HG03520 (cell line): ENCODE data around the gene PPP5C.

Experiments used
- ATAC-seq: cut with Tn5 transposase; IDR thresholded peaks from one replicate; pipeline ENCODE4 v1.9.1; 2021; ENCODE audit warnings: mild to moderate bottlenecking, moderate library complexity; ENCODE audit not compliant: unreplicated experiment

PPP5C gene

DNA sequence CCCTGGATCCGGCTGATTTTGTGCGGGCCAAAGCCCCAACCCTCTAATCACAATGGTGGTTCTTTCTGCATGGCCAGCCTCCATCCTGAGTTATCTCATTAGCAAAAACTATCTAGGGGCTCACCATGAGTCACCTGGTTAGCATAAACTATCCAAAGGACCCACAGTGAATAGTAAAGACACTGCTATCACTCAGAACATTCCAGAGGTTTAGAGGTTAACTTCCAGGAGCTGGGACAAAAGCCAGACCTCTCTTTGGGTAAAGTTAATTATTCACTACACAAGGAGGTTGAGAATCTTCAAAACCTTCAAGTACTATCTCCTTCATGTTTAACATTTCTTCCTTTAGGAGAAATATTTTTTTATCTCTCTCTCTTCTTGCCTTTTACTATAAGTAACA is 18.8 kb upstream of the PPP5C start:
- ATAC-seq, result no peak

DNA sequence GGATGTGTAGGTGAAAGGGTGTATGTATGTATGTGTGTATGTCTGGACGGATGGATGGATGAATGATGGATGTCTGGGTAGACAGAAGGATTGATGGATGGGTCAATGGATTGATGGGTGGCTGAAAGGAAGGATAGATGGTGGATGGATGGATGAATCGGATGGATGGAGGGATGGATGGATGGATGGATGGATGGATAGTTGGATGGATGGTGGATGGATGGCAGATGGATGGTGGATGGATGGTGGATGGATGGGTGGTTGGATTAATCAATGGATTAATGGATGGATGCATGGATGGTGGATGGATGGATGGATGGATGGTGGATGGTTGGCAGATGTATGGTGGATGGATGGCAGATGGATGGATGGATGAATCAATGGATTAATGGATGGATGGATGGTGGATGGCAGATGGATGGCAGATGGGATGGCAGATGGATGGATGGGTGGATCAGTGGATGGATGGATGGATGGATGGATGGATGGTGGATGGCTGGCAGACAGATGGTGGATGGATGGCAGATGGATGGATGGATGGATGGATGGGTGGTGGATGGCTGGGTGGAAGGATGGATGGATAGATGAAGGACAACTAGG is 16.5 kb upstream of the PPP5C start:
- ATAC-seq, result no peak

DNA sequence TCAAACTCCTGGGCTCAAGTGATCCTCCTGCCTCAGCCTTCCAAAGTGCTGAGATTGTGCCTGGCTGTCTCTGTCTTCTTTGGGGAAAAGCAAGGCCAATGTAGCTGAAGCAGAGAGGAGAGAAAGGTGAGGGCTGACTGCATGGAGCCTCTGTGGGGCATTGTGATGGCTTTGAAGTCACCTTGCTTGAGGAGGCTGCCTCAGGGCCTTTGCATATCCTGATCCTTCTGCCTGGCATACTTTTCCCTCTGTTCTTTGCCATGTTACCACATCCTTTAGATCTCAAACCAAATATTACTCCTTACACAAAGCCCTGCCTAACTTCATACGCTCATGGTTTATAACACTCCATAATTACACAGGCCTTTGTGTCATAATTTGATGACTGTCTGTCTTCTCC is 9.4 kb upstream of the PPP5C start:
- no peak for ATAC-seq

DNA sequence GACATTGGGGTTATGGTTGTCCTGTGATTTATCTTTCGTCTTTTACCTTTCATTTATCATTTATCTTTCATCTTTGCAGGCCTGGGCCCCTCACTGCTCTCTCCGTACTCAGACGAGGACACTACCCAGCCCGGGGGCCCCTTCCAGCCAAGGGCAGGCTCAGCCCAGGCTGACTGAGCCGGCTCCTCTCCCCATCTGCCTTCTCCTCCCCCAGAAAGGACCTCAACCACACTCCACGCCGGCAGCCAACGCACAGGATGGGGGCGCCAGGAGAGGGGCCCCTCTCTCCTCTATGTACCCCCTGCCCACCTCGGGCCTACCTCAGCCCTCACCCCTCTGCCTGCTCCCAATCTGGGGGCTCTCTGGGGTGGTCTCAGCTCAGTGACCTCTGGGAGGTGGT is 7.4 kb upstream of the PPP5C start:
- ATAC-seq, result no peak

DNA sequence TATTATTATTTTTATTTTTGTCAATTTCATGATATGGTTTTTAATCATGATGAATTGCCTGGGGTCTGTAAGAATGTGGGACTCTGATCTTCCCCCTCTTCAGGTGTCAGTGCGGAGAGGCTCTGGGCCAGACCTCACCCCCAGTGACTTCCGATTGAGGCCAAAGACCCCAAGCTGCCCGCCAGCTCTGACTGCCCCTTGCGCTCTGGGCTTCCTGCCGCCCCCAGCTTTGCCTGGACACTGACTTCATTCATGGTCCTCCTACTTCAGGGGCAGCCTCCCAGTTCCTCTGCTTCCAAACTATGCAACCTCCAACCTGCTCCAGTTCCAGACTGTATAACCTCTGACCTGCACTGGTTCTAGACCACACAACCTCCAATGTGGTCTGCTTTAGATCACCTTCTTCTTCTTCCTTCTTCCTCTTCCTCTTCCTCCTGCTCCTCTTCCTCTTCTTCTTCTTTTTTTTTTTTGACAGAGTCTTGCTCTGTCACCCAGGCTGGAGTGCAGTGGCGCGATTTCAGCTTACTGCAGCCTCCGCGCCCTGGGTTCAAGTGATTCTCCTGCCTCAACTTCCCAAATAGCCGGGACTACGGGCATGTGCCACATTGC is 6.7 kb upstream of the PPP5C start:
- ATAC-seq, result no peak

DNA sequence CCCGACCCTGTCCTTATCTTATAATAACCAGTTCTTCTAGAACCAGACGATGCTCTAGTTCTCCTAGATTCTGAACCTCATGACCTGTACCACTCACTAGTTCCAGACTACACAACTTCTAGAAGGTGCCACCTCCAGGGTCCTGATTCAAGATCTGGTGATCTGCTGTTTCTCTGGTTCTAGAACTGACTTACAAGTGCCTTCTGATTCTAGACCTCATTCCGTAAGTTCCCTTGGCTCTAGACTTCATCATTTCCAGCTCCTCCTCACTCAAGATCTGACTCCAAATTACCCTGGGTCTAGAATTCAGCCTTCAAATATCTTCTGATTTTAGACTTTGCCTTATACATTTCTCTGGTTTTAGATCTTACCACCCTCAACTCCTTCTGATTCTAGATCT is 5.0 kb upstream of the PPP5C start:
- ATAC-seq, result no peak

DNA sequence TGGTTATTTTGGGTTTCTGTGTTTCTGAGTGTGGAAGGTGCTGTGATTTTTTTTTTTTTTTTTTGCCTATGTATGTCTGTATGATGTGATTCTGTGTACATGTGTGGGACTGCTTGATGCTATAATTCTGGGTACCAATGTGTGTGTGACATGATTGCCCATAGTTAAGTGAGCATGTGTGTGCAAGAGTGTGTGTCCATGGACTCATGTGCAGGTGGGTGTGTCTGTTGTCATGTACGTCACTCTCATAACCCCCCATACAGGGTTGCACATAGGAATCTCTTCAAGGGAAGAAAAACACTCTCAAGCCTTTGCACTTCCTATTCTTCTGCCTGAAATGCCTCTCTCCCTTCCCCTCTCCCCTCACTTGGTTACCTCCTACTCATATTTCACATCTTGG is 2.5 kb upstream of the PPP5C start:
- no peak for ATAC-seq

DNA sequence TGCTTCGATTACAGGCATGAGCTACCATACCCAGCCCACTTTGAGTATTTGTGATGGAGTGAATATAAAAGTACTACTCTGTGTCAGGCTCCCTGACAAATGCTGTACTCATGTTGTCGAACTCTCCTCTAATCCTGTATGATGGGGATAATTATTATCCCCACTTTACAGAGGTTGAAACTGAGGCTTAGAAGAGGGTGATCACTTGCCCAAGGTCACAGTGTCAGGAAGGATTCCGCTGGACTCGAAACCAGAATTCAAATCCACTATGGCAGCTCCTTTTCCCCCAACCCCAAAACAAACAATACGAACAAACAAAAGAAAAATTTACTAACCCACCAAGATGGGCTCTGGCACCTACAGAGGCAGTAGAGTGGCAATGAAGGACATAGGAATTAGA is 1.7 kb upstream of the PPP5C start:
- ATAC-seq, result no peak

DNA sequence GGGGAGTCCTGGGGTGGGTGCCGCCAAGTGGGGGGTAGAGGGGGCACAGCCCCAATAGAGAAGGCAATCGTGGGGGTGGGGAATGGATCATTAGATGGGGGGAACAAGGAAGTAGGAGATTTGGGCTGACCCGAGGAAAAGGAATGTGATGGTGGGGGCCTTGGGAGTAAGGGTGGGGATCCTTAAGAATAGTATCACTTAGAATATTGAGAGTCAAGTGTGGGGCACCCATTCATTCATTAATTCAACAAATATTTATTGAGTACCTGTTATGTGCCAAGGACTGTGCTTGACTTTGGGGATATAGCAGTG is 641 bp downstream of the PPP5C start:
- ATAC-seq, result no peak

DNA sequence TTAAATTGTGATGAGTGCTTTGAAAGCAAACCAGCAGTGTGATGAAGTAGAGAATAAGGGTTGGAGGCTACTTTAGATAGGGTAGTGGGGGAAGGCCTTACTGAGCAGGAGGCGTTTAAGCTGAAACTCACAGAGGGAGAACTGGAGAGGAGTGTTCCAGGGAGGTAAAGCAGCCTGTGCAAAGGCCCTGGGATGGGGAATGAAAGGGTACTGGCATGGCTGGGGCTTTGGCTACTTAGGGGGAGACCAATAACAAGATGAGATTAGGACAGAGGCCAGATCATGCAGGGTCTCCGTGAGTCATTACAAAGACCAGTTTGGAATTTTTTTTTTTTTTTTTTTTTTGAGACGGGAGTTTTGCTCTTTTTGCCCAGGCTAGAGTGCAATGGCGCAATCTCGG is 1.1 kb downstream of the PPP5C start:
- no peak for ATAC-seq

DNA sequence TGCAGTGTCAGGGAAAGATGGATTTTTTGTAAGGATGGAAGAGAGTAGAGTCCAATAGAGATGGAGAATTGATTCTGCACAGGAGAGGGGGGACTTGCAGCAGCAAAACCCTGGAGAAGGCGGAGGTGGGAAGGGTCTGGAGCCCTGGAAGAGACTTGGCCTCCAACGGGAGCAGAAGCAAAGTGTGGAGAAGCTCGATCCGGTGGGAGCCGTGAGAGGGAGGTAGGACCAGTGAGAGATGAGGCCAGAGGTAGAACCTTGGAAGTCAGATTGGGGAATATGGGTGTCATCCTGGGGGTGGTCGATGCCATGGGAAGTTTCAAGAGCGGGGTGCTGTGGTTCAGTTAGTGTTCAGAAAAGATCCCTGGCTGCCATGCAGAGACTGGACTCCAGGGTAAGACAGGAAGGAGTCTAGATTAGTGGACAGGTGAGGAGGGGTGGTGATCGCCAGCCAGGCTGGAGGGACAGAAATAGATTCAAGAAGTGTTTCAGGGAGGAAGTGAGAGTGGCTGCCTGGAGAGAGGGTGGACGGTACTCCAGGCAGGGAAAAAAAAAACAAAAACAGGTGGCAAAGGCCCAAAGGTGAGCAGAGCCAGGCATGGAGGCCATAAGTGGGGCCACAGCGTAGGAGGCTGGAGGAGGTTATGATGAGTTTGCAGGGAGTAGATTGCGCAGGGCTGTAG is 2.6 kb downstream of the PPP5C start:
- no peak for ATAC-seq

DNA sequence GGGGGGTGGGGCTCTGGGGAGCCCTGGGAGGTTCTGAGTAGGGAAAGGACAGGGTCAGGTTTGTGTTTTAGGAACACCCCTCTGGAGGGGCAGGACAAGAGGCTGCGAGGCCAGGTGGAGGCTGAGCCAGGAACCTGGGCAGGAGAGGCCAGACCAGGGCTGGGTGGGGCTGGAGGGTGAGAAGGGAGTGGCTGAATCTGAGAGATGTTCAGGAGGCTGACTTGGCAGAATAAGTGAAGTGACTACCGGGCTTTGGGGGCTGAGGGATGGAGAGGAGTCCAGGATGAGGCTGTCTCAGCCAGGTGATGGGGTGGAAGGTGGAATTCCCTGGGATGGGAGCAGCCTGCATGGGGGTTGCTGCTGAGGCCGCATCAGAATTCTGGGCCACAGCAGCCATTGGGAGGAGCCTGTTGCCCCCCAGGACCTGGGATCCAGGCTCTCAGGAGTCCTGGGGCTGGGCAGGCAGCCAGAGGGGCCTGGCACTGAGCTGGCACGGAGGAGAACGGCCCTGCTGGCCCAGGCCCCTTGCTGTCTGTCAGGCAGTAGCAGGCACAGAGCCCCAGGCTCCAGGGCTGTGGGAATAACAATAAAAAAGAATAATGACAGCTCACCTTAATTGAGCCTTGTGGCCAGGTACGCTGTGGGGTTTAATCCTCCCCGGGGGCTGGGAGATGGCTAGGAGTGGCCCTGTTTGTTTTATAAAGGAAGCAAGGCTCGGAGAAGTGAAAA is 3.3 kb downstream of the PPP5C start:
- ATAC-seq, result no peak

DNA sequence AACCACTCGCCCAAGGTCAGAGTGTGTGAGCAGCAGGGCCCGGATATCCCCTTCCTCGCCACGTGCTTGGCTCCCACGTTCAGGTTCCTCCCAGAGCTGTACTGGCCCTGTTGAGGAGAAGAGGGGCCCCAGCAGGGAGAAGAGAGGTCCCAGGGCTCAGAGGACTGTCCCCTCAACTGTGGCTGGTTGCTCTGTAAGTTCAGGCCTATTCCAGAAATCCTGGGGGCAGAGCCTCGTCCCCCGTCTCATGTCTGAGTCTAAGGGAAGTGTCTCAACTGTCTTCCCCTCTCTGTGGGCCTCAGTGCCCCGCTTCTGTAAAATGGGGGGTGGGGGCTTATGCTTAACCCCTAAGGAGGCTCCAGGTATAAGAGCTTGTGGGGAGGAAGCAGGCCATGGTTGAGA is 3.9 kb downstream of the PPP5C start:
- no peak for ATAC-seq

DNA sequence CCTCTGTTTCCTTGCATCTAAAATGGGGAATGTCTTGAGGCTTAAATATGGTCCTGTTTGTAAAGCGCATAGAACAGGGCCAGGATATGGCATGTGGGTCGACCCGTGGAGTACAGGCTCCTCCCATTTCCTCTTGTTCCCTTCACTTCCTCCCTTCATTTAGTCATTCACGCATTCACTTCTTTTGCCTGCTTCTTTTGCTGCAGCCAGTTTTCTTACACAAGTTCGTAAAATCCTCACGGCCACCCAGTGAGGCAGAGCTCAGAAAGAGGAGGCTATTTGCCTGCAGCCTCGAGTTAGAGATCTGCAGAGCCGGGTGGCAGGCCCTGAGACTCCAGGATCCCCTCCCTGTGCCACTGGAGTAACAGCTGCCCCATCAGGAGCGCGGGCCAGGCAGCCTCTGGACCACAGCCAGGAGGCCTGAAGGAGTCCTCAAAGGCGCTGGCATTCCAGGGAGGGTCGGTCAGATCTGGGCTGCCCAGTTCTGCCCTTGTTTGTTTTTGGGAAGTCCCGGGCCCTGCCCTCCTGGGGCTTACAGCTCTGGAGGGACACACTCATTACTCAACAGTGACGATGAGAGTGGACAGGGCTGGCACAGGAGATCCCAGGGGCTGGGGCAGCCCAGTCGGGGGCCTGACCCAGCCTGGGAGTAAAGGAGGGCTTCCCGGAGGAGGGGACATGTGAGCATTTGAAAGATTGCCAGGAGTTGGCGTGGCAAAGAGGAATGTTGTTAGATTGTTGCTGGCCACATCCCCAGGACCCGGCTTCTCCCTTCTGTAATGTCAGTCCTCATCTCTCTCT is 4.6 kb downstream of the PPP5C start:
- no peak for ATAC-seq

DNA sequence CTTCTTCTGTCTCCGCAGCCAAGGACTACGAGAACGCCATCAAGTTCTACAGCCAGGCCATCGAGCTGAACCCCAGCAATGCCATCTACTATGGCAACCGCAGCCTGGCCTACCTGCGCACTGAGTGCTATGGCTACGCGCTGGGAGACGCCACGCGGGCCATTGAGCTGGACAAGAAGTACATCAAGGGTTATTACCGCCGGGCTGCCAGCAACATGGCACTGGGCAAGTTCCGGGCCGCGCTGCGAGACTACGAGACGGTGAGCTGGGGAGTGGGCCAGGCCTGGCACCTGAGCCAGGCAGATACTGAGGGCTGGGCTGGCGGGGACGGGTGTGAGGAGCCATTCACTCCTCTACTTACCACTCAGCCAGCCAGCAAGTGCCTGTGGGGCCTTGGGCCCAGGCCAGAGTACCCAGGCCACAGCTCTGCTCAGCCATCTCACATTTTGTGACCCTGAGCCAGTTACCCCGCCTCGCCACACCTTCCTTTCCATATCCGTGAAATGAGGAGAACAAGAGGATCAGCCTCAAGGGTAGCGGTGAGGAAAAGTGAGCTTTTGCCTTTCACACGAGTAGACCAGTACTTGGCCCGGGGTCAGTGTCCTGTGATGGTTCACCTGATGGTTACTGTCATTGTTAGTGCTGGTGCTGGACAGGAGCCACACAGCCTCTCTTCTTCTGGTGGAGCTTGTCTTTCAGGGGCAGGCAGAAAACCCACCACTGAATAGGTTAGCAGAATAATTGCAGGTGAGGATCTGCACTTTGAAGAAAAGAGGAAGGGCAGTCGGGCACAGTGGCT is 7.0 kb downstream of the PPP5C start:
- no peak for ATAC-seq

DNA sequence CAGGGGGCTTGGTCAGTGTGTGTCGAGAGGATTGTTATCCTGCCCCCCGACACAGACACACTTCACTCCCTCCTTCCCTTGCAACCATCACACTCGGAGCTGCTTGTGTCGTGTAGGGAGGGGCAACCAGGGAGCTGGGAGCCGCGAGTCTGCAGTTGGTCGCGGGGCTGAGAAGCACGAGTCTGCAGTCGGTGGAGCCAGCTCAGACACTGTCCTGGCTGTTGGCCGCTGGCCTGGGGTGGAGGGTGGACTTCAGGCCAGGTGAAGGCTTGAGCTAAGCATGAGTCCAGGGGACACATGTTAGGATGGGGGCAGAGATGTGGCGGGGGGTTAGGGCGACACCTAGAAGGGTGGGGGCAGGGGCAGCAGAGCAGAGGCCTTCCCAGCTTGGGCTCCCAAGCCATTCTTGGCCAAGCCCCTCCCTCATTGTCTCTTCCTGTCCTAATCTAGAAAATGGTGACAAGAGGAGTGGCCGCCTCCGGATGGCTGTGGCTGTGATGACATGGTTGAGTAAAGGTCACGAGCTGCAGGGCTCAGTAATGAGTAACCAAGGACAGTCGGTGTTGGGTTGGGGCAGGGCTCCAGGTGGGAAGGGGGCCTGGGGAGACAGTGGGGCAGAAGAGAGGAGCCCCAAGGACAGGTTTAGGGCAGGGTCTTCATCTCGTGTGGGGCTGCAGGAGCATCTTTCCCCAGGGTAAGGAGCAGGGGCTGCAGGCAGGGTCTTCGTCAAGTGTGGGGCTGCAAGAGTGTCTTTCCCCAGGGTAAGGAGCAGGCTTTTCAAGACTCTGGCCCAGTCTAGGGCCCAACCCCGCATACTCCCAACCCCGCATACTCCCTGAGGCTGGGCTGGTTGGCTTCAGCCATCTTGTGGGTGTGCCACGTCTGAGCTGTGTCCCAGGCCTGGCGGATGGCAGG is 8.6 kb downstream of the PPP5C start:
- ATAC-seq, result no peak

DNA sequence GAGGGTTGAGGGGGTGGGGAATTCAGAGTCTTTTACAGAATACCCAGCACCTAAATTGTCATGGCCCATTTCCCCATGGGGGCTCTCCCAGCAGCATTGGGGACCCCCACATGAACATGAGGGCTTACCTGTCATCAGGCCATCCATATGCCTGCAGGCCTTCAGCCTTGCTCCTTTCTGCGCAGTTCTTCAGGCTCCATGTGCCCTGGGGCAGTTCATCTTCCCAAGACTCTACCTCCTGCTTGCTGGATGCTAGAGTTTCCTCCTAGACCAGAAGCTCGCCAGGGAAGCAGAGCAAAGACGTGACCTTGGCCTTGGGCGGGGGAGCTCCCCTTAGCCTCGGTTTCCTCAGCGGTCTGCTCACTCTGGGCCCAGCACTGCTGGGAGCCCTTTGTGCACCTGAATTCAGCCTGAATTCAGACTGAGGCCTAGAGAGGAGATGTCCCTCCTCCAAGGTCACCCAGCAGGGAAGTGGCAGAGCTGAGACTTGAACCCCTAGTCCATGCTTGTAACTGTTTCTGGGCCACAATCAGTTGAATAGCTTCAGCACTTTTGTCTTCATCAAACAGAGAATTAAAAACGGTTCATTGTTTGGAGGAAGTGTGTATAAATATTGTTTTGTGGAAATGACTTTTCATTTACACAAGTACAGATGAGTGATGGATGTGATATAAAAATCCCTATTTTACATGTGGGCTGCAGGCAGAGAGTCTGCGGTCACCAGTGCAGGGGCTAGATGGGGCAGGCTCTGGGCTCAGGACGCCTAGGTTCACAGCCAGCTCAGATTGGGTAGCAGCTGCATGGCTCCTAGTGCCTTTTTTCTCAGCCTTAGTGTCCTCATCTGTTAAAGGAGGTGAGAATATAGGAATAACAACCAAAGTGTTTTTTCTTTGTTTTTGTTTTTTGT is 9.5 kb downstream of the PPP5C start:
- no peak for ATAC-seq

DNA sequence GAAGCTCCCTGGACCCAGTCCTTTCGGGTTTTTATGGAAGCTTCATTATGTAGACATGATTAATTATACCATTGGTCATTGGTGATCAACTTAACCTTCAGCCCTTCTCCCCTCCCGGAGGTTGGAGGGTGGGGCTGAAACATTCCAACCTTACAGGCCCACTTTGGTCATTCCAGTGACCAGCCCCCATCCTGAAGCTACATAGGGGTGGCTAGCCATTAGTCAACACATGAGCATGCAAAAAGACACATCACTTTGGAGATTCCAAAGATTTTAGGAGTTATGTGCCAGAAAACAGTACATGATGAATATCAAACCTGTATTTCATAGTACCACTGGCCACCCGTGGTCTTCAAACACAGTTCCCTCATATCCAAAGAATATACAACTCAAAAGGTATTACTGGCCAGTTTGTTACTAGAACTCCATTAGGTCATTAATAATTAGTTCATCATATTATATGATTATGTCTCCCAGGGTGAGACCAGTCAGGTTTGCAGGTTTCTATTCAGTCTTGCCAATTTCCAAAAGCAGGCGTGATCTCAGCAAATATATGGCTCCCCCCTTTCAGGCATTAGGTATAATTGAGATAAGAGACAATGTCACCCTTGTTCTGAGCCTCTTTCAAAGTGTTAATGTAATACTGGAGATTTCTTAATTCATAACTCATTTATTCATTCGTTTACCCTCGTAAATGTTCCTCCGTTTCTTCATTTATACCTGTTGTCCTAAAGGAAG is 11.1 kb downstream of the PPP5C start:
- no peak for ATAC-seq
